ENCODE results near the gene PALLD. TPM values are rescaled to one million over a fixed set of nuclear protein-coding genes. Genes with fewer than 3 reads are reported as not detected.

The PALLD gene
- total RNA-seq, 2 donors from 2014 or later, result 72.1 to 195 TPM

GRCh38 chr4:168864821-168865541, 368.1 kb downstream of the PALLD start:
- no peaks in the 10 kb centered on the region for H3K4me1 ChIP-seq
- DNase-seq, result no peak
- intact Hi-C loops (cut with DNase I), result no loop called here

GRCh38 chr4:168865854-168866253, 369.0 kb downstream of the PALLD start:
- Histone ChIP-seq H3K9ac (ENCODE audit: low read depth in 2 of 2, low read length in 2 of 2) (no peak overlapping the region), H3K9me3 (no peaks in the 10 kb centered on the region), H3K36me3 (no peaks in the 10 kb centered on the region), H3K4me1 (no peaks in the 10 kb centered on the region), H3K4me3 (no peak overlapping the region), H3K27me3 (no peaks in the 10 kb centered on the region), H3K27ac (no peak overlapping the region)
- intact Hi-C loops (cut with DNase I), result no loop called here
- no peak for DNase-seq
- TF ChIP-seq CTCF (IDR thresholded peaks at IDR 0.05), result no peak

More at GRCh38 chr4:168864821-168865541, 368.1 kb downstream of the PALLD start:
- Histone ChIP-seq H3K4me3 (no peak overlapping the region), H3K9me3 (no peaks in the 10 kb centered on the region), H3K9ac (ENCODE audit: low read depth in 2 of 2, low read length in 2 of 2) (no peak overlapping the region), H3K27me3 (no peaks in the 10 kb centered on the region), H3K36me3 (no peaks in the 10 kb centered on the region), H3K27ac (no peak overlapping the region)
- TF ChIP-seq CTCF (IDR thresholded peaks at IDR 0.05), result no peak

- intact Hi-C loops (cut with DNase I), result no loop called here
- Histone ChIP-seq H3K9ac (ENCODE audit: low read depth in 2 of 2, low read length in 2 of 2) (no peak overlapping the region), H3K27ac (no peak overlapping the region), H3K4me3 (no peak overlapping the region), H3K9me3 (no peaks in the 10 kb centered on the region), H3K36me3 (no peaks in the 10 kb centered on the region), H3K27me3 (no peaks in the 10 kb centered on the region), H3K4me1 (no peaks in the 10 kb centered on the region)
- DNase-seq, result no peak
- TF ChIP-seq CTCF (IDR thresholded peaks at IDR 0.05), result no peak
Measured at GRCh38 chr4:168866635-168867034, 369.8 kb downstream of the PALLD start.

GRCh38 chr4:168867128-168867527, 370.3 kb downstream of the PALLD start:
- no peak for TF ChIP-seq CTCF (IDR thresholded peaks at IDR 0.05)
- H3K9ac ChIP-seq (ENCODE audit: low read depth in 2 of 2, low read length in 2 of 2), result no peak overlapping the region
- intact Hi-C loops (cut with DNase I), result no loop called here
- no peak overlapping the region for H3K4me3 ChIP-seq
- H3K9me3 ChIP-seq, result no peaks in the 10 kb centered on the region
- H3K27me3 ChIP-seq, result no peaks in the 10 kb centered on the region
- no peaks in the 10 kb centered on the region for H3K4me1 ChIP-seq
- no peak overlapping the region for H3K27ac ChIP-seq
- DNase-seq, result no peak
- H3K36me3 ChIP-seq, result no peaks in the 10 kb centered on the region

- Histone ChIP-seq H3K27me3 (no peaks in the 10 kb centered on the region), H3K4me3 (no peak overlapping the region), H3K9me3 (no peaks in the 10 kb centered on the region), H3K9ac (ENCODE audit: low read depth in 2 of 2, low read length in 2 of 2) (no peak overlapping the region), H3K27ac (peak overlapping the region; percentile 21), H3K4me1 (no peaks in the 10 kb centered on the region), H3K36me3 (no peaks in the 10 kb centered on the region)
- intact Hi-C loops (cut with DNase I), result no loop called here
- TF ChIP-seq CTCF (IDR thresholded peaks at IDR 0.05), result no peak
- no peak for DNase-seq
Measured at GRCh38 chr4:168868044-168868781, 371.4 kb downstream of the PALLD start.

Measured in colonic mucosa (tissue), 4 donors.